PC-9 (cell line): ENCODE results near the gene RASSF9. TPM values are rescaled to one million over a fixed set of nuclear protein-coding genes. Genes with fewer than 3 reads are reported as not detected.

Experiments used
- BruUV-seq: library from RNA; stranded (reverse); fragments of 400-500 nt; replicated peaks from 2 replicates; lab custom pipeline; 2021; lab: Mats Ljungman, UMichigan
- CTCF ChIA-PET: fragments of 300-600 bp; sonication (Branson Sonifier 250); formaldehyde crosslinking; loops from one replicate; lab custom pipeline; 2022; ENCODE audit warnings: antibody characterized with exemption; lab: Charles Lee
- POLR2A ChIA-PET: fragments of 300-600 bp; sonication (Branson Sonifier 250); formaldehyde crosslinking; loops from one replicate; lab custom pipeline; 2022; ENCODE audit warnings: antibody characterized with exemption; ENCODE audit not compliant: unreplicated experiment; lab: Charles Lee
- DNase-seq, 2 experiments: peaks; one replicate each; pipeline versions ENCODE4 v3.0.0 to v3.0.0-alpha.2; 2015 to 2022; ENCODE audit warnings: mixed read lengths in 1 of 2
- H2AFZ ChIP-seq: fragments of 200-600 bp; sonication (generic); 2 replicates; pipeline ENCODE4 v1.8.1; 2017; ENCODE audit warnings: antibody characterized with exemption
- H3F3A ChIP-seq: fragments of 200-600 bp; sonication (generic); 2 replicates; pipeline ENCODE4 v1.8.1; 2017; ENCODE audit warnings: antibody characterized with exemption, mild to moderate bottlenecking, low read depth; ENCODE audit not compliant: insufficient read depth
- H3K27ac ChIP-seq: fragments of 200-600 bp; sonication (generic); 2 replicates; pipeline ENCODE4 v1.6.1; 2016; ENCODE audit warnings: mixed run types
- H3K27me3 ChIP-seq: fragments of 200-600 bp; sonication (generic); 2 replicates; pipeline ENCODE4 v1.6.1; 2016; ENCODE audit warnings: low read depth, mixed run types; ENCODE audit not compliant: insufficient read depth
- H3K36me3 ChIP-seq: fragments of 200-600 bp; sonication (generic); 2 replicates; pipeline ENCODE4 v1.6.1; 2016; ENCODE audit warnings: low read depth, mixed run types
- H3K4me1 ChIP-seq: fragments of 200-600 bp; sonication (generic); replicated peaks from 2 replicates; pipeline ENCODE4 v1.6.1; 2016; ENCODE audit warnings: mixed run types; ENCODE audit not compliant: insufficient read depth
- H3K4me2 ChIP-seq: fragments of 200-600 bp; sonication (generic); 2 replicates; pipeline ENCODE4 v1.6.1; 2017; ENCODE audit warnings: mixed run types
- H3K4me3 ChIP-seq: fragments of 200-600 bp; sonication (generic); 2 replicates; pipeline ENCODE4 v1.6.1; 2016; ENCODE audit warnings: mixed run types
- H3K79me2 ChIP-seq: fragments of 200-600 bp; sonication (generic); 2 replicates; pipeline ENCODE4 v1.6.1; 2017; ENCODE audit warnings: low read depth, mixed run types
- H3K9me2 ChIP-seq: fragments of 200-600 bp; sonication (generic); 2 replicates; pipeline ENCODE4 v1.8.1; 2017; ENCODE audit warnings: mild to moderate bottlenecking; ENCODE audit not compliant: insufficient read depth
- H3K9me3 ChIP-seq: fragments of 200-600 bp; sonication (generic); 2 replicates; pipeline ENCODE4 v1.8.1; 2016; ENCODE audit warnings: low read depth; ENCODE audit not compliant: insufficient read depth
- H4K20me1 ChIP-seq: fragments of 200-600 bp; sonication (generic); 2 replicates; pipeline ENCODE4 v1.8.1; 2017; ENCODE audit not compliant: insufficient read depth
- EZH2 ChIP-seq: fragments of 200-600 bp; sonication (generic); IDR thresholded peaks from 2 replicates; pipeline ENCODE4 v1.8.0; 2017; ENCODE audit warnings: antibody characterized with exemption, low read depth
- intact Hi-C: fragments of 100-400 bp; cut with micrococcal nuclease; formaldehyde crosslinking; loops from one replicate; pipeline ENCODE4 v1.10.0; 2022; ENCODE audit not compliant: unreplicated experiment
- total RNA-seq: library from RNA; stranded (reverse); gene quantifications from 2 replicates; pipeline ENCODE4 v1.2.3, GENCODE V29; 2021
- TF ChIP-seq, protein P1 (sequence below): fragments of 200-600 bp; sonication (generic); conservative IDR thresholded peaks from 2 replicates; pipeline ENCODE4 v1.6.1; 2017; ENCODE audit warnings: mixed run types, antibody characterized with exemption, mild to moderate bottlenecking, moderate library complexity

Gene RASSF9
- total RNA-seq, 1 experiment from 2014 or later: 0.46 TPM

DNA sequence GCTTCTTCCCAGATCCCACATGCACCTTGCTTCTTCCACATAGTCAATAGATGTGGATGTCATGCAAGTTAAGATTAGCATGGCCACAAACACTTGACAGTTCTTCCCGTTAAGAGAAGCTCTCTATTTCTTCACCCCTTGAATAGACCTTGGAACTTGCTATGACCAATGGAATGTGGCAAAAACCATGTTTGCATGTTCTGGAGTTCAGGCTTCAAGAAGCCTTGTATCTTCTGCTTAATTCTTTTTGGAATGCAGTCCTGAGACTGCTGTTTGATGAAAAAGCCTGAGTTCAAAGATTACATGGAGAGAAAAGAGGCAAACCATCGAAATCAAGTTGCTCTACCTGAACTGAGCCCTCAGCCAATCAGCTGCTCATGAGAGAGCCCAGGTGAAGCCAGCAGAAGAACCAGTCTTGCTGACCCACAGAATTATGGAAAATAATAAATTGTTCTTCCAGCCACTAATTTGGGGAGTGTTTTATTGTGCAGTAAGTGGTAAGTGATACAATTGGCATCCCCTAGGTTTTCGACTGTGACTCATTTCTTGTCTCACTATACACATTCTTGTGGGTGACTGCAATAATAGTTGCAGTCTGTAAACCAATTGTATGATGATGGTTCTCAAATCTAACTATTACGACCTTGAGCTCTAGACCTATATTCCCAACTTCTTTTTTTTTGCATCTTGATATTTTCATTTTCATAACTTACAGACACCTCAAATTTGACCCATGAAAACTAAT, 12.6 kb downstream of the RASSF9 start:
- H3K4me2 ChIP-seq: no peak overlapping the region
- H3K27ac ChIP-seq: no peak overlapping the region
- H3F3A ChIP-seq: peaks cover 4% of the 10 kb centered on the region; the same call in 1 of the 2 replicates
- H3K27me3 ChIP-seq: no peaks in the 10 kb centered on the region
- POLR2A ChIA-PET: no interaction called here
- no peak for TF ChIP-seq EZH2
- TF ChIP-seq, protein P1, sequence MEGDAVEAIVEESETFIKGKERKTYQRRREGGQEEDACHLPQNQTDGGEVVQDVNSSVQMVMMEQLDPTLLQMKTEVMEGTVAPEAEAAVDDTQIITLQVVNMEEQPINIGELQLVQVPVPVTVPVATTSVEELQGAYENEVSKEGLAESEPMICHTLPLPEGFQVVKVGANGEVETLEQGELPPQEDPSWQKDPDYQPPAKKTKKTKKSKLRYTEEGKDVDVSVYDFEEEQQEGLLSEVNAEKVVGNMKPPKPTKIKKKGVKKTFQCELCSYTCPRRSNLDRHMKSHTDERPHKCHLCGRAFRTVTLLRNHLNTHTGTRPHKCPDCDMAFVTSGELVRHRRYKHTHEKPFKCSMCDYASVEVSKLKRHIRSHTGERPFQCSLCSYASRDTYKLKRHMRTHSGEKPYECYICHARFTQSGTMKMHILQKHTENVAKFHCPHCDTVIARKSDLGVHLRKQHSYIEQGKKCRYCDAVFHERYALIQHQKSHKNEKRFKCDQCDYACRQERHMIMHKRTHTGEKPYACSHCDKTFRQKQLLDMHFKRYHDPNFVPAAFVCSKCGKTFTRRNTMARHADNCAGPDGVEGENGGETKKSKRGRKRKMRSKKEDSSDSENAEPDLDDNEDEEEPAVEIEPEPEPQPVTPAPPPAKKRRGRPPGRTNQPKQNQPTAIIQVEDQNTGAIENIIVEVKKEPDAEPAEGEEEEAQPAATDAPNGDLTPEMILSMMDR: no peak
- DNase-seq: peak in 1 of 2 experiments; percentile 67
- CTCF ChIA-PET: interaction anchor here (0.5 kb wide), 1 partner anchor 48 kb away, joined by 3 read pairs; no protein-coding TSS in a partner anchor
- H4K20me1 ChIP-seq: no peaks in the 10 kb centered on the region
- intact Hi-C loops: loop anchor here (5.0 kb wide), 1 partner anchor 44 kb away; no protein-coding TSS in a partner anchor
- H3K9me3 ChIP-seq: no peaks in the 10 kb centered on the region
- H2AFZ ChIP-seq: no peak overlapping the region
- H3K79me2 ChIP-seq: no peaks in the 10 kb centered on the region
- H3K4me1 ChIP-seq: peaks cover 30% of the 10 kb centered on the region
- H3K4me3 ChIP-seq: no peak overlapping the region
- BruUV-seq: no TSS peak
- H3K36me3 ChIP-seq: no peaks in the 10 kb centered on the region
- H3K9me2 ChIP-seq: no peaks in the 10 kb centered on the region

DNA sequence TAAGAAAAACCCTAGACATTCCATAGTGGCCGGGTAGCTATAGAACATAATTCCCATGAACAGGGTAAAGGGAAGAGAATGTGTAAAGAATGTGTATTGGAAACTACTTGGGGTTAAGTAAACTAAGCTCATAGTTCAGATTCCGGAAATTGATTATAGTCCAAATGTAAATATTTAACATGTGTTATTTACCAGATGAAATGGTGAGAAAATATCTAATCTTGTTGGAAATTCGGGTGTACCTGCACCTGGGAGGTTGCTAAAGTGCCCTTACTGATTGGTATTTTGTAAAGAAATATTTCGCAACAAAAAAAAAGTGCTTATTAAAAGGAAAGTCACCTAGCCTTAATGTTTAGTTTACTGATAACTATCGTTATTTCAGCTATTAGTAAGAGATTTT, 14.4 kb downstream of the RASSF9 start:
- intact Hi-C loops: loop anchor here (5.0 kb wide), 1 partner anchor 46 kb away; no protein-coding TSS in a partner anchor
- Histone ChIP-seq H2AFZ (no peak overlapping the region), H3K4me3 (no peak overlapping the region), H3K9me2 (no peaks in the 10 kb centered on the region), H3K4me2 (peak overlapping the region; percentile 26; the same call in 1 of the 2 replicates), H3K27ac (peak overlapping the region; percentile 11; the same call in 1 of the 2 replicates), H4K20me1 (no peaks in the 10 kb centered on the region), H3F3A (peaks cover 4% of the 10 kb centered on the region; the same call in 1 of the 2 replicates), H3K27me3 (no peaks in the 10 kb centered on the region), H3K4me1 (peaks cover 30% of the 10 kb centered on the region), H3K9me3 (no peaks in the 10 kb centered on the region), H3K79me2 (no peaks in the 10 kb centered on the region), H3K36me3 (no peaks in the 10 kb centered on the region)
- CTCF ChIA-PET: interaction anchor here (0.6 kb wide), 1 partner anchor 190 kb away, joined by 6 read pairs; no protein-coding TSS in a partner anchor
- no peak for TF ChIP-seq EZH2
- TF ChIP-seq, protein P1: no peak
- BruUV-seq: no TSS peak
- peak in 1 of 2 experiments; percentile 96 for DNase-seq
- POLR2A ChIA-PET: interaction anchor here (0.6 kb wide), 1 partner anchor 45 kb away, joined by 6 read pairs; no protein-coding TSS in a partner anchor

DNA sequence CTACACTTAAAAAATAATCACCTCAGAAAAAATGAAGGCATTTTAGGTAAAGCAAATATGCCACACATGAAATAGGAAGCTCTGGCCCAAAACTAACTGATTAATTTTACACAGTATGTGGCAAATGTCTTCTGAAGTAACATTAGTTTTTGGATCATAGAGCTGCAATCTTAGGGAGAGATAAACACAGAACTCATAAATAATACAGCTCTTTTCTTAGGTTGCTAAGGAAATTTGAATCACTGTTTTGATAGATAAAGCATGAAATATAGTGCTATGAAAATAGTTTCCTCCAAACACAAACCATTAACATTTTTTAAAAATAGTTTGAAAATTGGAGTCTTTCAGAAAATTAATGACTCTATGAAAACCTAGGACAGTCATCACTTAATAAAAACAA, 15.0 kb downstream of the RASSF9 start:
- Histone ChIP-seq H3K4me1 (peaks cover 30% of the 10 kb centered on the region), H3K4me3 (no peak overlapping the region), H3F3A (peaks cover 4% of the 10 kb centered on the region; the same call in 1 of the 2 replicates), H3K9me2 (no peaks in the 10 kb centered on the region), H4K20me1 (no peaks in the 10 kb centered on the region), H3K79me2 (no peaks in the 10 kb centered on the region), H3K9me3 (no peaks in the 10 kb centered on the region), H3K27me3 (no peaks in the 10 kb centered on the region), H3K36me3 (no peaks in the 10 kb centered on the region), H3K27ac (no peak overlapping the region), H3K4me2 (0 out of 2 replicates have a peak overlapping the region, but pooled peaks have one; percentile 26), H2AFZ (no peak overlapping the region)
- DNase-seq: no peak
- BruUV-seq: no TSS peak
- CTCF ChIA-PET: no interaction called here
- no peak for TF ChIP-seq EZH2
- TF ChIP-seq, protein P1: no peak
- POLR2A ChIA-PET: interaction anchor here (0.6 kb wide), 2 partner anchors 46 to 580 kb away, joined by 5 to 6 read pairs; no protein-coding TSS in a partner anchor
- intact Hi-C loops: loop anchor here (5.0 kb wide), 1 partner anchor 46 kb away; no protein-coding TSS in a partner anchor
